Neural crest cell (in vitro differentiated cells): Measurements from ENCODE around the gene BOD1. TPM values are rescaled to one million over a fixed set of nuclear protein-coding genes. Genes with fewer than 3 reads are reported as not detected.
A peak's percentile ranks its signal among the peaks of the same experiment; 100 is the strongest.

ENCODE experiments used
- DNase-seq: peaks from one replicate; pipeline ENCODE4 v3.0.0; 2021; ENCODE audit warnings: low read depth, mixed read lengths, low spot score
- H3K27ac Mint-ChIP-seq: one replicate; pipeline ENCODE4 v1.8.0; 2021; ENCODE audit warnings: mild to moderate bottlenecking, mixed read lengths; ENCODE audit not compliant: unreplicated experiment
- H3K27me3 Mint-ChIP-seq: 2 replicates; pipeline ENCODE4 v1.8.0; 2021; ENCODE audit warnings: low read depth, mild to moderate bottlenecking, mixed read lengths
- H3K36me3 Mint-ChIP-seq: 2 replicates; pipeline ENCODE4 v1.8.0; 2021; ENCODE audit warnings: low read depth, mild to moderate bottlenecking, mixed read lengths
- H3K4me1 Mint-ChIP-seq: 2 replicates; pipeline ENCODE4 v1.8.0; 2021; ENCODE audit warnings: mixed read lengths
- H3K4me3 Mint-ChIP-seq: one replicate; pipeline ENCODE4 v1.8.0; 2021; ENCODE audit warnings: mild to moderate bottlenecking, mixed read lengths
- H3K9me3 Mint-ChIP-seq: 2 replicates; pipeline ENCODE4 v1.8.0; 2021; ENCODE audit warnings: mixed read lengths
- total RNA-seq: library from RNA; stranded (reverse); gene quantifications from 2 replicates; pipeline ENCODE4 v1.2.1, GENCODE V29; 2021
- TF ChIP-seq, protein P1 (sequence below): fragments of 200-600 bp; sonication (generic); conservative IDR thresholded peaks from 2 replicates; pipeline ENCODE4 v1.5.0; 2021; ENCODE audit warnings: antibody characterized with exemption, mild to moderate bottlenecking

Gene BOD1
- total RNA-seq, 1 donor from 2014 or later: 126 TPM

DNA sequence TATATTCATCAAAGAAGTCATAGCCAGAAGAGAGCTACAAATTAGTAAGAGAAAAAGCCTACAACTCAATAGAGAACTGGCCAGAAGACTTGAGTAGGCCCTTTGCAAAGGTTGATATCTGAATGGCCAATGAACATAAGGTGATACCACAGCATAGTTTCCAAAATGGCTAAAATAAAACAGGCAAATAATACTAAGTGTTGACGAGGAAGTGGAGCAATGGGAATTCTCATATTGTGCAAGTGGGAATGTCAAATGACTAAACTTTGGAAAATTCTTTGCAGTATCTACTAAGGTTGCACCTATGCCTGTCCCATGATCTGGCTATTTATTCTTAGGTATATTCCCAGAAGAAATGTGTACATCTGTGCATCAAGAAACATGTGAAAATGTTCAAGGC is 48.3 kb downstream of the BOD1 start:
- H3K27me3 Mint-ChIP-seq: peaks cover 7% of the 10 kb centered on the region
- H3K27ac Mint-ChIP-seq: no peak overlapping the region
- H3K36me3 Mint-ChIP-seq: no peaks in the 10 kb centered on the region
- no peak for DNase-seq
- H3K4me1 Mint-ChIP-seq: peaks cover 5% of the 10 kb centered on the region
- peaks cover 3% of the 10 kb centered on the region for H3K9me3 Mint-ChIP-seq
- no peak overlapping the region for H3K4me3 Mint-ChIP-seq
- TF ChIP-seq, protein P1, sequence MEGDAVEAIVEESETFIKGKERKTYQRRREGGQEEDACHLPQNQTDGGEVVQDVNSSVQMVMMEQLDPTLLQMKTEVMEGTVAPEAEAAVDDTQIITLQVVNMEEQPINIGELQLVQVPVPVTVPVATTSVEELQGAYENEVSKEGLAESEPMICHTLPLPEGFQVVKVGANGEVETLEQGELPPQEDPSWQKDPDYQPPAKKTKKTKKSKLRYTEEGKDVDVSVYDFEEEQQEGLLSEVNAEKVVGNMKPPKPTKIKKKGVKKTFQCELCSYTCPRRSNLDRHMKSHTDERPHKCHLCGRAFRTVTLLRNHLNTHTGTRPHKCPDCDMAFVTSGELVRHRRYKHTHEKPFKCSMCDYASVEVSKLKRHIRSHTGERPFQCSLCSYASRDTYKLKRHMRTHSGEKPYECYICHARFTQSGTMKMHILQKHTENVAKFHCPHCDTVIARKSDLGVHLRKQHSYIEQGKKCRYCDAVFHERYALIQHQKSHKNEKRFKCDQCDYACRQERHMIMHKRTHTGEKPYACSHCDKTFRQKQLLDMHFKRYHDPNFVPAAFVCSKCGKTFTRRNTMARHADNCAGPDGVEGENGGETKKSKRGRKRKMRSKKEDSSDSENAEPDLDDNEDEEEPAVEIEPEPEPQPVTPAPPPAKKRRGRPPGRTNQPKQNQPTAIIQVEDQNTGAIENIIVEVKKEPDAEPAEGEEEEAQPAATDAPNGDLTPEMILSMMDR: no peak

DNA sequence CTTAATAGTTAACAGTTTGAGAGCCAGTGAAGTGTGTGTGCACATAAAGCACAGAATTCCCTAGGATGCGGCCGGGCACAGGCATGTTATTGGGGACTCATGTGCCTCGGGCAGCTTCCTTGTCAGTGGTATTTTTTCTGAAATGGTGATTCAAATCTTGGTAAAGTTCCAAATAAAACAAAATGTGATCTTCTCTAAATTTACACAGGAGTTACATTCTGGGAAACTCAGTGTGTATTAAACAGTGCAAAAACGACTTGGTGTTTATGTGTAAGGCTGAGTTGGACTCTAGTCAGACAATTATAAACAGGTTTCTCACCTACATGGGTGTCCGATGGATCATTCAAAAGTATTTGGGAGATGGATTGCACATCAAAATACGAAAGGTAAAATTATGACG is 48.9 kb downstream of the BOD1 start:
- no peaks in the 10 kb centered on the region for H3K4me1 Mint-ChIP-seq
- H3K27ac Mint-ChIP-seq: no peak overlapping the region
- H3K4me3 Mint-ChIP-seq: no peak overlapping the region
- DNase-seq: no peak
- H3K36me3 Mint-ChIP-seq: no peaks in the 10 kb centered on the region
- peaks cover 9% of the 10 kb centered on the region for H3K9me3 Mint-ChIP-seq
- peaks cover 2% of the 10 kb centered on the region for H3K27me3 Mint-ChIP-seq
- TF ChIP-seq, protein P1: no peak

DNA sequence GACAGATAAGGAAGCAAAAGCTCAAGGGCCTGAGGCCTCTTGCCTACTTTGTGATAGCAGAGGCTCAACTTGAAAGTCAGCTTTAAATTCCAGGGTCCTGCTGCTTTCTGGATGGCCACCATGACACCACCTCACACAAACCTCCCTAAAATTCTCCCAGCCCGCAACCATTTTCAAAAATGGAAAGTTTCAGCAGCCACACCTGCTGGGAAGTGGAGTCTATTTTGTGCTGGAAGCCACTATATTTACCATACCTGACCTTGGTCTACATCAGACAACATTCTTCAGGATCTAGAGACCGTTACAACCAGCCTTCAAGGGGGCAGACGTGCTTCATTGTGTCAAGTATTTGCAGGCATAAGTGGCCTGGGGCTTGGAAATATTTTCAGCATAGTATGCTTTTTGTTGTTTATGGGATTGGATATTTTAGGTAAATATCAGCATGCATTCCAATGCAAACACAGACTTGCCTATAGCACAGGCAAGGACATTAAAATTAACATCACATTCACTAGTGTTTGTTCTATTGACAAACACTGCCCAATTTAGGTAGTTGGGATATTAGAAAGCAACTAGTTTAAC is 50.9 kb downstream of the BOD1 start:
- Mint-ChIP-seq H3K27ac (no peak overlapping the region), H3K4me3 (no peak overlapping the region), H3K27me3 (peaks cover 6% of the 10 kb centered on the region), H3K4me1 (no peaks in the 10 kb centered on the region), H3K9me3 (peaks cover 19% of the 10 kb centered on the region), H3K36me3 (peaks cover 4% of the 10 kb centered on the region)
- TF ChIP-seq, protein P1: no peak
- no peak for DNase-seq

DNA sequence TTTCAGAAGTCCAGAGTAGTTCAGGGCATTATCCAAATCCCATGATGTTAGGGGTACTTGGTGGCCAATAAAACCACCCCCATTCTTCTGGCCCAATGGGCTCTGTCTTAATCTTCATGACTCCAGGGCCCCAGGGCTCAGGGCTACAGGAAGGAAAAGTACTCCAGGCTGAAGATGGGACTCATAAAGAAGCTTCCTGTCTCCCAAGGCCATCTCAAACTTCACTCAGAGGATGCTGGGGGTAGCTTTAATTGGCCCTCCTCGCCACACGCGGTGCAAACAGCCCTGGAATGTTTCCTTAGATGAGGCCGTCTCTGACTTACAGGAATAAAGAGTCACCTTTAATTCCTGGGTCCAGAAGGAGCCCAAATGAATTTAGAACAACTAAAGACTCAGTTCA is 52.3 kb downstream of the BOD1 start:
- no peak overlapping the region for H3K4me3 Mint-ChIP-seq
- no peak overlapping the region for H3K27ac Mint-ChIP-seq

DNA sequence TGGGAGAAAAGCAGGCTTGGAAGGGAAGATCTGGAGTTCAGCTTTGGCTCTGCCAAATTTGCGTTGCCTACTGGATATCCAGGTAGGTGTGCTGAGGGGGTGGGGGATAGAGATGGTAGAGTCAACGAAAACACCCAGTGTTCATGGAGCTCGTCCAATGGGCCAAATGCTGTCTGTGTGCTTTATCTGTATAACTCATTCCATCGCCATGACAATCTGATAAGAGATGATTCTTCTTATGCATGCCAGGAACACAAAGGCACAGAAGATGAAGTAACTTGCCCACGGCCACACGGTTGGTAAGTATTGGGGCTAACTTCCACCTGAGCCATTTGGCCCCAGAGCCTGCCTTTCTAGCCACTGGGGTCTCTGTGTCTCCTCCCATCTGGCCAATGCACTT is 53.2 kb downstream of the BOD1 start:
- no peaks in the 10 kb centered on the region for H3K4me1 Mint-ChIP-seq
- peaks cover 6% of the 10 kb centered on the region for H3K27me3 Mint-ChIP-seq
- no peak for DNase-seq
- peaks cover 4% of the 10 kb centered on the region for H3K36me3 Mint-ChIP-seq
- H3K9me3 Mint-ChIP-seq: peaks cover 22% of the 10 kb centered on the region
- H3K4me3 Mint-ChIP-seq: no peak overlapping the region
- peak overlapping the region; percentile 8 for H3K27ac Mint-ChIP-seq
- TF ChIP-seq, protein P1: no peak

More for the DNA sequence above, 52.3 kb downstream of the BOD1 start:
- TF ChIP-seq, protein P1: no peak
- H3K9me3 Mint-ChIP-seq: peaks cover 22% of the 10 kb centered on the region
- DNase-seq: no peak
- H3K27me3 Mint-ChIP-seq: peaks cover 6% of the 10 kb centered on the region
- peaks cover 4% of the 10 kb centered on the region for H3K36me3 Mint-ChIP-seq
- H3K4me1 Mint-ChIP-seq: no peaks in the 10 kb centered on the region

DNA sequence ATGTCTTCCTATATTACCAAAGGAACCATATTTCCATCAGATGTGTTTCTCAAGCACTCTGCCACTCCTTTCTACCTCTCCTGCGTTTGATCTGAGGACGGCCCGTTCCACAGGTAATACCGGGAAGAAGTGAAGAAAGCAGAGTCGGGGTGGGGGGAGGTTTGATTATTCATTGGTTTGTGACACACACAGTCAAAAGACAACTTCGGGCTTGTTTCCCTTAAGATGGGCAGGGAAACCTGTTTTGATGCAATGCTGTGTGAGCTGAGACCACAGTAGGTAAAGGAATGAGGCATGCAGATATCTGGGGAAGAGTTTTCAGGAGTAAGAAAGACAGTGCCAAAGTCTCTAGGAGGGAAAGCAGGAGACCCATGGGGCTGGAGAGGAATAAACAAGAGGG is 54.0 kb downstream of the BOD1 start:
- H3K27me3 Mint-ChIP-seq: peaks cover 6% of the 10 kb centered on the region

More for the DNA sequence above, 54.0 kb downstream of the BOD1 start:
- no peak for DNase-seq
- H3K4me3 Mint-ChIP-seq: no peak overlapping the region
- H3K4me1 Mint-ChIP-seq: no peaks in the 10 kb centered on the region
- no peak overlapping the region for H3K27ac Mint-ChIP-seq
- TF ChIP-seq, protein P1: no peak
- peaks cover 4% of the 10 kb centered on the region for H3K36me3 Mint-ChIP-seq
- H3K9me3 Mint-ChIP-seq: peaks cover 19% of the 10 kb centered on the region
